K562 (cell line): ENCODE measurements around the gene PRKCE. TPM values are rescaled to one million over a fixed set of nuclear protein-coding genes. Genes with fewer than 3 reads are reported as not detected.

Source experiments
- ATAC-seq: fragments of 200-7000 bp; cut with Tn5 transposase; 3 replicates; pipeline ENCODE4 v1.9.1; 2020; ENCODE audit warnings: moderate library complexity
- BruUV-seq: library from RNA; stranded (reverse); fragments of 400-500 nt; replicated peaks from 2 replicates; lab custom pipeline; 2021; lab: Mats Ljungman, UMichigan
- CTCF ChIA-PET: fragments of 300-600 bp; formaldehyde crosslinking; extraction: SDS; loops from one replicate; lab custom pipeline; 2021; ENCODE audit warnings: low intra/inter-chr PET ratio; lab: Yijun Ruan, JAX
- POLR2A ChIA-PET: fragments of 300-600, 350-650 bp; sonication (Branson Sonifier 250); formaldehyde crosslinking; extraction: SDS; loops from one replicate; lab custom pipeline; 2021; ENCODE audit warnings: antibody characterized with exemption, inconsistent platforms; lab: Yijun Ruan, JAX
- DNase-seq, 4 experiments: peaks; one replicate each; pipeline versions ENCODE4 v3.0.0 to v3.0.0-alpha.2; 2011 to 2018; ENCODE audit warnings: low spot score in 3 of 4, mixed read lengths in 3 of 4; ENCODE audit errors: extremely low read depth in 1 of 4
- FAIRE-seq: peaks from 2 replicates; lab custom pipeline; 2011; peaks lifted over from hg19 to GRCh38; lab: Jason Lieb, UNC
- H2AFZ ChIP-seq: 2 replicates; pipeline ENCODE4 v1.6.0; 2011; ENCODE audit warnings: low read depth, low read length, control low read depth, inconsistent platforms
- H3K27ac ChIP-seq: fragments of 200-600 bp; 3 replicates; pipeline ENCODE4 v1.8.0; 2011; ENCODE audit warnings: low read depth, mild to moderate bottlenecking, control low read depth, inconsistent platforms, low read length, moderate library complexity, mixed read lengths; ENCODE audit errors: extremely low read depth
- H3K27me3 ChIP-seq, 2 experiments: fragments of 300-600 bp in 1 of 2; 2 replicates in 1 of 2; 3 replicates in 1 of 2; pipeline versions ENCODE4 v1.6.0 to v1.8.0; 2011; ENCODE audit warnings: inconsistent platforms in 2 of 2, low read length in 2 of 2, mild to moderate bottlenecking in 1 of 2, mixed read lengths in 1 of 2, moderate library complexity in 1 of 2; ENCODE audit not compliant: control insufficient read depth in 2 of 2, insufficient read depth in 2 of 2
- H3K36me3 ChIP-seq: fragments of 300-600 bp; 3 replicates; pipeline ENCODE4 v1.8.0; 2011; ENCODE audit warnings: mild to moderate bottlenecking, low read length, inconsistent platforms; ENCODE audit not compliant: control insufficient read depth, insufficient read depth
- H3K4me1 ChIP-seq, 2 experiments: fragments of 200-600 bp in 1 of 2; replicated peaks in 1 of 2; 2 replicates in 1 of 2; 3 replicates in 1 of 2; pipeline versions ENCODE4 v1.5.1 to v1.8.0; 2011; ENCODE audit warnings: inconsistent platforms in 2 of 2, low read length in 2 of 2, mild to moderate bottlenecking in 1 of 2, mixed read lengths in 1 of 2, moderate library complexity in 1 of 2; ENCODE audit not compliant: control insufficient read depth in 2 of 2, insufficient read depth in 2 of 2
- H3K4me2 ChIP-seq: 2 replicates; pipeline ENCODE4 v1.6.1; 2011; ENCODE audit warnings: low read length, control low read depth, inconsistent platforms, mixed read lengths; ENCODE audit not compliant: insufficient read depth
- H3K4me3 ChIP-seq: fragments of 200-600 bp; sonication (generic), shearing (Covaris generic); 2 replicates; pipeline ENCODE4 v1.5.1; 2016; ENCODE audit warnings: control low read depth, inconsistent platforms
- H3K79me2 ChIP-seq: fragments of 200-600 bp; 3 replicates; pipeline ENCODE4 v1.8.0; 2011; ENCODE audit warnings: low read length, inconsistent platforms; ENCODE audit not compliant: control insufficient read depth, insufficient read depth
- H3K9ac ChIP-seq, 2 experiments: 2 replicates each; pipeline versions ENCODE4 v1.6.0 to v1.6.1; 2011; ENCODE audit warnings: low read depth in 2 of 2, low read length in 2 of 2, control low read depth in 1 of 2, inconsistent platforms in 1 of 2, mild to moderate bottlenecking in 1 of 2, mixed read lengths in 1 of 2; ENCODE audit not compliant: insufficient read depth in 1 of 2
- H3K9me1 ChIP-seq: one replicate; pipeline ENCODE4 v1.6.0; 2011; ENCODE audit warnings: inconsistent platforms, mild to moderate bottlenecking, low read length, moderate library complexity; ENCODE audit not compliant: control insufficient read depth, insufficient read depth
- H3K9me3 ChIP-seq: replicated peaks from 2 replicates; pipeline ENCODE4 v1.5.1; 2011; ENCODE audit warnings: low read depth, low read length, inconsistent platforms; ENCODE audit not compliant: control insufficient read depth, insufficient read depth
- H4K20me1 ChIP-seq: replicated peaks from 2 replicates; pipeline ENCODE4 v1.6.1; 2011; ENCODE audit warnings: low read length, inconsistent platforms, mixed read lengths; ENCODE audit not compliant: control insufficient read depth, insufficient read depth
- BHLHE40 ChIP-seq: IDR thresholded peaks from 2 replicates; pipeline ENCODE4 v1.6.1; 2011; ENCODE audit warnings: low read length, improper control_type of control experiment
- CEBPG ChIP-seq, 3 experiments: fragments of 200-800 bp in 1 of 3; sonication (Bioruptor generic) in 1 of 3; sonication (generic) in 1 of 3; formaldehyde crosslinking in 1 of 3; IDR thresholded peaks in 2 of 3; conservative IDR thresholded peaks in 1 of 3; 2 replicates each; pipeline versions ENCODE4 v1.6.1 to v1.8.0; 2016 to 2022; ENCODE audit warnings: missing compliant biosample characterization in 2 of 3, missing genetic modification characterization in 2 of 3, mild to moderate bottlenecking in 1 of 3, missing genetic modification reagents in 1 of 3
- OTX1 ChIP-seq: fragments of 450-650 bp; formaldehyde crosslinking; IDR thresholded peaks from 2 replicates; pipeline ENCODE4 v1.4.0; 2022; ENCODE audit warnings: mild to moderate bottlenecking
- RUNX1 ChIP-seq: sonication (generic); IDR thresholded peaks from 2 replicates; pipeline ENCODE4 v1.6.1; 2016; ENCODE audit warnings: antibody characterized with exemption, low read depth
- ZNF584 ChIP-seq: fragments of 200-800 bp; sonication (Bioruptor generic); IDR thresholded peaks from 2 replicates; pipeline ENCODE4 v1.6.1; 2016; ENCODE audit warnings: low read depth, mild to moderate bottlenecking, missing genetic modification characterization, missing compliant biosample characterization
- WGBS: fragments of 100-300 bp; shearing (Covaris generic); methylation state at CpG from one replicate; pipeline ENCODE4 v1.1.6; 2016; ENCODE audit warnings: low coverage, mixed read lengths; ENCODE audit not compliant: insufficient coverage; ENCODE audit errors: missing lambda C conversion rate; 5-methylcytosine and 5-hydroxymethylcytosine counted together
- in situ Hi-C: fragments of 300-500 bp; cut with MboI; formaldehyde crosslinking; loops from 4 replicates; pipeline ENCODE4 v1.15.0; 2018; ENCODE audit warnings: inconsistent platforms, mixed read lengths
- intact Hi-C: fragments of 100-400 bp; cut with micrococcal nuclease; formaldehyde crosslinking; loops from 2 replicates; pipeline ENCODE4 v1.14.2; 2022
- polyA plus RNA-seq, 8 experiments: library from polyadenylated mRNA; depleted of rRNA in 4 of 8; stranded (reverse) in 5 of 8; unstranded in 3 of 8; fragments of >200 nt; fragmentation: Nextera tagmentation in 2 of 8; fragmentation: Illumina TruSeq in 1 of 8; extraction: Ambion mirVana in 2 of 8; extraction: Trizol in 1 of 8; gene quantifications; 2 replicates each; pipeline versions ENCODE4 v1.2.1 to v1.2.3, GENCODE V29; 2011 to 2014; ENCODE audit warnings: inconsistent platforms in 1 of 8, missing spikeins in 1 of 8
- total RNA-seq, 7 experiments: library from RNA; depleted of rRNA in 6 of 7; stranded (reverse); fragments of >200 nt in 6 of 7; fragmentation: Illumina TruSeq in 2 of 7; extraction: Trizol in 2 of 7; gene quantifications; 2 replicates each; pipeline versions ENCODE4 v1.2.1 to v1.2.3, GENCODE V29; 2011 to 2021; ENCODE audit warnings: low replicate concordance in 1 of 7
- TF ChIP-seq, protein P1 (sequence below): fragments of 250-450 bp; sonication (Bioruptor Pico); IDR thresholded peaks from 2 replicates; pipeline ENCODE4 v1.9.0; 2021; ENCODE audit warnings: mild to moderate bottlenecking, inconsistent platforms

Gene PRKCE
- total and polyA plus RNA-seq, 9 of the 15 experiments (the other 6 are each of a cell fraction or from before 2014, with no cell fraction given), result 0.06 to 1.0 (median 0.22) TPM; not detected in 1

DNA sequence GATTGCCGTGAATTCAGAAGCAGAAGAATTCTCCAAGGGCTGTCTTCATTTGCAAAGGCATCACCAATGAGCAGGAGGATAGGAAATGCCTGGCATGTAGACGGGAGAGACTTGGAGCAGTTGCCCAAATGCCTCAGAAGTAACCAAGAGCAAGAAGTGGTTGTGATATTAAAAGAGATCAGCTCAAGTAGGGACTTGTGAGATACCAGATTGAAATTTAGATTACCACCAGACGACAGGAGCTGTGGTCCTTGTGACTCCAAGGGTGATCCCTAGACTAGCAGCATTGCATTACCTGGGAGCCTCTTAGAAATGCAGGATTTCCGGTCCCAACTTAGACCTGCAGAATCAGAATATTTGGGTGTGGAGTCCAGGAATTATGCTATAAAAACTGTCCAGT is 417.2 kb downstream of the PRKCE start (continued):
- TF ChIP-seq, protein P1, sequence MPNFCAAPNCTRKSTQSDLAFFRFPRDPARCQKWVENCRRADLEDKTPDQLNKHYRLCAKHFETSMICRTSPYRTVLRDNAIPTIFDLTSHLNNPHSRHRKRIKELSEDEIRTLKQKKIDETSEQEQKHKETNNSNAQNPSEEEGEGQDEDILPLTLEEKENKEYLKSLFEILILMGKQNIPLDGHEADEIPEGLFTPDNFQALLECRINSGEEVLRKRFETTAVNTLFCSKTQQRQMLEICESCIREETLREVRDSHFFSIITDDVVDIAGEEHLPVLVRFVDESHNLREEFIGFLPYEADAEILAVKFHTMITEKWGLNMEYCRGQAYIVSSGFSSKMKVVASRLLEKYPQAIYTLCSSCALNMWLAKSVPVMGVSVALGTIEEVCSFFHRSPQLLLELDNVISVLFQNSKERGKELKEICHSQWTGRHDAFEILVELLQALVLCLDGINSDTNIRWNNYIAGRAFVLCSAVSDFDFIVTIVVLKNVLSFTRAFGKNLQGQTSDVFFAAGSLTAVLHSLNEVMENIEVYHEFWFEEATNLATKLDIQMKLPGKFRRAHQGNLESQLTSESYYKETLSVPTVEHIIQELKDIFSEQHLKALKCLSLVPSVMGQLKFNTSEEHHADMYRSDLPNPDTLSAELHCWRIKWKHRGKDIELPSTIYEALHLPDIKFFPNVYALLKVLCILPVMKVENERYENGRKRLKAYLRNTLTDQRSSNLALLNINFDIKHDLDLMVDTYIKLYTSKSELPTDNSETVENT (CRISPR knock-in tag), result no peak
- no peak for TF ChIP-seq CEBPG (CRISPR knock-in tag; IDR thresholded peaks at IDR 0.05)
- TF ChIP-seq CEBPG (tag; conservative IDR thresholded peaks at IDR 0.05 in 1 of 2, IDR thresholded peaks at IDR 0.05 in 1 of 2), result no peak
- TF ChIP-seq RUNX1, result no peak
- no peak for TF ChIP-seq OTX1

DNA sequence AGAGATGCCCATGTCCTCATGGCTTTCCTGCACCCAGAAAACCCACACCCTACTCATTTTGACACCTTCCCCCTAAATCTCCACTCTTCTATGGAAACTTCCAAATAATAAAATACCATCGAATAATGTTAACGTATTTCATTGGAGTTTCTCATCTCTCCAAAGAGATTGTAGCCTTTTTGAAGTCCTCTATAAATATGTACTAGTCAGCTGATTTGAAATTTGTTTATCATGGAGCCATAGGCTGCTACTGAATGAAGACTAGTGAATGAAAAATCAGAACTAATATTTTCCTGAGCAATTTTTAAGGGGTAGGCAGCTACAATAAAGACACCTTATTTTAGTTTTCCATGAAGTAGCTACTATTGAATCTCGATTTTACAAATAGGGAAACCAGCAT is 419.6 kb downstream of the PRKCE start:
- POLR2A ChIA-PET, result interaction anchor here (1.8 kb wide), 1 partner anchor 8 kb away, joined by 6 read pairs; no protein-coding TSS in a partner anchor
- no peak overlapping the region for H3K27ac ChIP-seq
- in situ Hi-C loops, result no loop called here
- H3K27me3 ChIP-seq, result peaks cover 26 to 28% of the 10 kb centered on the region in 2 experiments
- intact Hi-C loops, result no loop called here
- BruUV-seq, result no TSS peak
- no peak overlapping the region for H3K4me2 ChIP-seq
- no peak for TF ChIP-seq BHLHE40
- TF ChIP-seq ZNF584 (CRISPR knock-in tag), result no peak
- H3K4me3 ChIP-seq, result no peak overlapping the region
- no peak for DNase-seq
- no peaks in the 10 kb centered on the region for H3K79me2 ChIP-seq
- H2AFZ ChIP-seq, result no peak overlapping the region
- CTCF ChIA-PET, result no interaction called here
- no peaks in the 10 kb centered on the region for H3K36me3 ChIP-seq
- no peaks in the 10 kb centered on the region; the same call in 1 of the 2 replicates for H4K20me1 ChIP-seq
- FAIRE-seq, result no peak
- no peaks in the 10 kb centered on the region; a peak in 1 of 5 replicates for H3K4me1 ChIP-seq
- no peak for ATAC-seq
- WGBS, result 0% methylated on average over 3 of the region's 3 CpGs
- H3K9me1 ChIP-seq, result no peaks in the 10 kb centered on the region
- no peak overlapping the region for H3K9ac ChIP-seq
- no peaks in the 10 kb centered on the region for H3K9me3 ChIP-seq
